Measurements from ENCODE around the gene TRIM44. TPM values are rescaled to one million over a fixed set of nuclear protein-coding genes. Genes with fewer than 3 reads are reported as not detected.

The TRIM44 gene
- total RNA-seq, 1 experiment from 2014 or later: 191 TPM

GRCh38 chr11:35742707-35743454 is 80.3 kb downstream of the TRIM44 start:
- POLR2A ChIA-PET (ENCODE audit: low non-redundant PET): no interaction called here
- Histone ChIP-seq H3K4me3 (ENCODE audit: low read depth, low read length, poor library complexity, severe bottlenecking) (no peak overlapping the region), H3K4me1 (ENCODE audit: insufficient read depth, low read length, poor library complexity, severe bottlenecking) (no peaks in the 10 kb centered on the region), H3K9me3 (ENCODE audit: low read depth, low read length, poor library complexity, severe bottlenecking) (no peaks in the 10 kb centered on the region), H3K27ac (ENCODE audit: low read depth, low read length, poor library complexity, severe bottlenecking) (no peak overlapping the region), H3K27me3 (replicated peaks; ENCODE audit: insufficient read depth, low read depth, low read length, poor library complexity) (no peaks in the 10 kb centered on the region), H3K36me3 (ENCODE audit: insufficient read depth, low read length, poor library complexity, severe bottlenecking) (no peaks in the 10 kb centered on the region)
- CTCF ChIA-PET: interaction anchor here (1.0 kb wide), 1 partner anchor 79 kb away, joined by 3 read pairs; no protein-coding TSS in a partner anchor
- TF ChIP-seq EZH2 (IDR thresholded peaks at IDR 0.05; ENCODE audit: borderline replicate concordance, low read depth, low read length, poor library complexity, severe bottlenecking) (no peak), CTCF (conservative IDR thresholded peaks at IDR 0.05; ENCODE audit: low read depth, low read length) (no peak)
- BruUV-seq (replicated peaks): no TSS peak
- DNase-seq (ENCODE audit: low spot score): no peak
- intact Hi-C loops (cut with micrococcal nuclease; ENCODE audit: unreplicated experiment): no loop called here

- Histone ChIP-seq H3K9me3 (ENCODE audit: low read depth, low read length, poor library complexity, severe bottlenecking) (no peaks in the 10 kb centered on the region), H3K4me1 (ENCODE audit: insufficient read depth, low read length, poor library complexity, severe bottlenecking) (no peaks in the 10 kb centered on the region), H3K4me3 (ENCODE audit: low read depth, low read length, poor library complexity, severe bottlenecking) (no peak overlapping the region), H3K27ac (ENCODE audit: low read depth, low read length, poor library complexity, severe bottlenecking) (no peak overlapping the region), H3K36me3 (ENCODE audit: insufficient read depth, low read length, poor library complexity, severe bottlenecking) (no peaks in the 10 kb centered on the region), H3K27me3 (replicated peaks; ENCODE audit: insufficient read depth, low read depth, low read length, poor library complexity) (no peaks in the 10 kb centered on the region)
- BruUV-seq (replicated peaks): no TSS peak
- no peak for TF ChIP-seq CTCF (conservative IDR thresholded peaks at IDR 0.05; ENCODE audit: low read depth, low read length)
- DNase-seq (ENCODE audit: low spot score): no peak
- intact Hi-C loops (cut with micrococcal nuclease; ENCODE audit: unreplicated experiment): no loop called here
- CTCF ChIA-PET: no interaction called here
- POLR2A ChIA-PET (ENCODE audit: low non-redundant PET): no interaction called here
Measured at GRCh38 chr11:35746356-35747153, 84.0 kb downstream of the TRIM44 start.

DNA sequence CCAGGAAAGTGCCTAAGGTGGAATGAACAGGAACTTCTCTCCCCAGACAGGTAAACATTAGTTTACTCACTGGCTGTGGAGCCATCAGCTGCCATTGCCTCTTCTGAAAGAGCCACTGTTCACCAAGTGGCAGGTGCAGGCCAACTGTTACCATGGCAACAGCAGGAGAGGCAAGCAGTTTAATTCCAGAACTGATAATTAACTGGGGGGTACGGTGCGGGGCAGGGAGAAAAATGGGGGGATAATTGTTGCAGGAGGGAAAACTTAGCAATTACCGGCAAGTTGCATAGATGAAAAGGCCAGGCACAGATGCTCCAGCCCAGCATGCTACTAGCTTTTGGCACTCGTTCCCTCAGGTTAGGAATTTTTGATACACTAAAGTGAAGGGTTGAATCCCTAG is 85.1 kb downstream of the TRIM44 start:
- TF ChIP-seq CTCF (conservative IDR thresholded peaks at IDR 0.05; ENCODE audit: low read depth, low read length) (no peak), EZH2 (IDR thresholded peaks at IDR 0.05; ENCODE audit: borderline replicate concordance, low read depth, low read length, poor library complexity, severe bottlenecking) (no peak)
- H3K27me3 ChIP-seq (replicated peaks; ENCODE audit: insufficient read depth, low read depth, low read length, poor library complexity): no peaks in the 10 kb centered on the region
- ChIA-PET CTCF (no interaction called here), POLR2A (ENCODE audit: low non-redundant PET) (no interaction called here)
- intact Hi-C loops (cut with micrococcal nuclease; ENCODE audit: unreplicated experiment): no loop called here
- no peak overlapping the region for H3K4me3 ChIP-seq (ENCODE audit: low read depth, low read length, poor library complexity, severe bottlenecking)
- no TSS peak for BruUV-seq (replicated peaks)
- no peak for DNase-seq (ENCODE audit: low spot score)
- H3K9me3 ChIP-seq (ENCODE audit: low read depth, low read length, poor library complexity, severe bottlenecking): no peaks in the 10 kb centered on the region
- H3K27ac ChIP-seq (ENCODE audit: low read depth, low read length, poor library complexity, severe bottlenecking): no peak overlapping the region
- no peaks in the 10 kb centered on the region for H3K36me3 ChIP-seq (ENCODE audit: insufficient read depth, low read length, poor library complexity, severe bottlenecking)
- H3K4me1 ChIP-seq (ENCODE audit: insufficient read depth, low read length, poor library complexity, severe bottlenecking): no peaks in the 10 kb centered on the region
